Measurements from ENCODE around the gene GPR132. TPM values are rescaled to one million over a fixed set of nuclear protein-coding genes. Genes with fewer than 3 reads are reported as not detected.

Gene GPR132
- total RNA-seq, 1 donor from 2014 or later, result 9.1 TPM

DNA sequence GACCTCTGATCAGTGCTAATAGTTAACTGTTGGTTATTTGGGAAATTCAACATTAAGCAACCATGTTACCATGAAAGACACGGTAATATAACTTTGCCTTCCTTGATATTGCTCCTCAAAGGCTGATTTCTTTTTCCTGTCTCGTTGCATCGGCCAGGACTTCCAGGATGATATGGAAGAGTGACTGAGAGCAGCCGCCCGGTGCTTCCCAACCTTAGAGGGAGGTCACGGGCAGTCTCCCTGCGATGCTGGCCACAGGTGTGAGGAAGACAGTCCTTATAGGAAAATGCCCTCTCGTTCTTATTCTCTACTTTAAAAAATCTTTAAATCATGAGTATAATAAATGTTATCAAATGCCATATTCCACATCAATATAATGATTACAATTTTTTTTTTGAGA lies 33.1 kb upstream of the GPR132 start:
- no peaks in the 10 kb centered on the region for H3K9me3 ChIP-seq
- intact Hi-C loops (cut with DNase I), result loop anchor here (10.0 kb wide), 1 partner anchor 186 kb away; no protein-coding TSS in a partner anchor
- no peak overlapping the region for H3K4me3 ChIP-seq
- no peak for DNase-seq (ENCODE audit: extremely low spot score in 2 of 2)
- H3K4me1 ChIP-seq, result peaks cover 11% of the 10 kb centered on the region
- TF ChIP-seq, protein P1, sequence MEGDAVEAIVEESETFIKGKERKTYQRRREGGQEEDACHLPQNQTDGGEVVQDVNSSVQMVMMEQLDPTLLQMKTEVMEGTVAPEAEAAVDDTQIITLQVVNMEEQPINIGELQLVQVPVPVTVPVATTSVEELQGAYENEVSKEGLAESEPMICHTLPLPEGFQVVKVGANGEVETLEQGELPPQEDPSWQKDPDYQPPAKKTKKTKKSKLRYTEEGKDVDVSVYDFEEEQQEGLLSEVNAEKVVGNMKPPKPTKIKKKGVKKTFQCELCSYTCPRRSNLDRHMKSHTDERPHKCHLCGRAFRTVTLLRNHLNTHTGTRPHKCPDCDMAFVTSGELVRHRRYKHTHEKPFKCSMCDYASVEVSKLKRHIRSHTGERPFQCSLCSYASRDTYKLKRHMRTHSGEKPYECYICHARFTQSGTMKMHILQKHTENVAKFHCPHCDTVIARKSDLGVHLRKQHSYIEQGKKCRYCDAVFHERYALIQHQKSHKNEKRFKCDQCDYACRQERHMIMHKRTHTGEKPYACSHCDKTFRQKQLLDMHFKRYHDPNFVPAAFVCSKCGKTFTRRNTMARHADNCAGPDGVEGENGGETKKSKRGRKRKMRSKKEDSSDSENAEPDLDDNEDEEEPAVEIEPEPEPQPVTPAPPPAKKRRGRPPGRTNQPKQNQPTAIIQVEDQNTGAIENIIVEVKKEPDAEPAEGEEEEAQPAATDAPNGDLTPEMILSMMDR (IDR thresholded peaks at IDR 0.05), result no peak
- no peak for TF ChIP-seq POLR2AphosphoS5 (IDR thresholded peaks at IDR 0.05; ENCODE audit: insufficient read depth in 1 of 2, low read depth in 1 of 2)
- TF ChIP-seq POLR2A (IDR thresholded peaks at IDR 0.05), result no peak
- H3K36me3 ChIP-seq, result no peaks in the 10 kb centered on the region
- no peak overlapping the region for H3K27ac ChIP-seq
- H3K27me3 ChIP-seq, result no peaks in the 10 kb centered on the region

DNA sequence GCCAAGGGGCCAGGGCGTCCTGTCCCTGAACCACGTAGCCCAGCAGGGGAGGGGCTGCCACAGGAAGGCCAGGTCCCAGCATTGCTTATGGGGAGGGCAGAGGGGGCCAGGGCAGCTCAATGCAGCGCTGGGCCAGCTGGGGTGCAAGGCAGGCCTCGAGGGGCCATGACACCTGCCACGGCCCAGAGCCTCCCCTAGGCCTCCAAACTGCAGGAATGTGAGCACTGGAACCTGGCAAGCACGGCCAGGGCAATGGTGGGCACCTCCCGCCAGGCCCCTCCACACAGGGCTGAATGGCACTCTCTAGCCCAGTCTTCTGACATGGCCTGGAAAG lies 32.5 kb upstream of the GPR132 start:
- DNase-seq (ENCODE audit: extremely low spot score in 2 of 2), result no peak
- no peaks in the 10 kb centered on the region for H3K27me3 ChIP-seq
- H3K9me3 ChIP-seq, result no peaks in the 10 kb centered on the region
- intact Hi-C loops (cut with DNase I), result loop anchor here (10.0 kb wide), 1 partner anchor 187 kb away; no protein-coding TSS in a partner anchor
- no peaks in the 10 kb centered on the region for H3K36me3 ChIP-seq
- TF ChIP-seq POLR2A (IDR thresholded peaks at IDR 0.05) (no peak), POLR2AphosphoS5 (IDR thresholded peaks at IDR 0.05; ENCODE audit: insufficient read depth in 1 of 2, low read depth in 1 of 2) (no peak)
- TF ChIP-seq, protein P1 (IDR thresholded peaks at IDR 0.05), result no peak
- H3K4me3 ChIP-seq, result no peak overlapping the region
- H3K4me1 ChIP-seq, result peaks cover 14% of the 10 kb centered on the region
- H3K27ac ChIP-seq, result no peak overlapping the region

DNA sequence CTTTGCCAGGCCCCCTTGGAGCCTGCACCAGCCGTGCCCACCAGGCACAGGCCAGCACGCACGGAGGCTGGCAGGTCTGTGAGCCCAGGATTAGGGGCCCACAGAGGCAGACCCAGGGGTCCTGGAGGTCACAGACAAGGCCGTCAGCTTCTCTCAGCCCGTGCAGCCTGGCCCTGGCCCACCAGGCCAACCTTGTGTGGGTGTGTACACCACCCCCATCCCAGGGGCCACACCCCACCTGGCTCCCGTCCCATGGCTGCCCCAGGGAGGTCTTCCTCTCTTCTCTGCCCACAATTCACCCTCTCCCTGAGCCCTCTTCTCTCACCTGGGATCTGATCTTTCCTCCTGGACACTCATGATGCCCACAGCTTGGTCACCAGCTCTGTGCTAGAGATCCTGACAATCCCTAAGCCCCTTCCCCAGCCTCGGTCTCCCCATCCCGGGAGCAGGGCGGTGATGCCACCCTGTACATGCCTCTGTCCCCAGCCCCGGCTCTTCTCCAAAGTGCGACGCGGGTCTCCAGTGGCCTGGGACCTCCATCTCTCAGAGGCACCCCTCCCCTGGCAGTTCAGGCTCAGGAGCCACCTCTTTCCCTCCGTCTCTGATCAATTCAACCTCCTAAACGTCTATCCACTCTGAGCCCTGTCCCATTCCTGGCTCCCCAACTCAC lies 31.1 kb upstream of the GPR132 start:
- Histone ChIP-seq H3K4me3 (no peak overlapping the region), H3K4me1 (peaks cover 28% of the 10 kb centered on the region), H3K27ac (no peak overlapping the region), H3K36me3 (no peaks in the 10 kb centered on the region), H3K9me3 (no peaks in the 10 kb centered on the region), H3K27me3 (no peaks in the 10 kb centered on the region)
- intact Hi-C loops (cut with DNase I), result loop anchor here (10.0 kb wide), 1 partner anchor 188 kb away; no protein-coding TSS in a partner anchor
- no peak for TF ChIP-seq POLR2AphosphoS5 (IDR thresholded peaks at IDR 0.05; ENCODE audit: insufficient read depth in 1 of 2, low read depth in 1 of 2)
- no peak for TF ChIP-seq POLR2A (IDR thresholded peaks at IDR 0.05)
- TF ChIP-seq, protein P1 (IDR thresholded peaks at IDR 0.05), result no peak
- no peak for DNase-seq (ENCODE audit: extremely low spot score in 2 of 2)

DNA sequence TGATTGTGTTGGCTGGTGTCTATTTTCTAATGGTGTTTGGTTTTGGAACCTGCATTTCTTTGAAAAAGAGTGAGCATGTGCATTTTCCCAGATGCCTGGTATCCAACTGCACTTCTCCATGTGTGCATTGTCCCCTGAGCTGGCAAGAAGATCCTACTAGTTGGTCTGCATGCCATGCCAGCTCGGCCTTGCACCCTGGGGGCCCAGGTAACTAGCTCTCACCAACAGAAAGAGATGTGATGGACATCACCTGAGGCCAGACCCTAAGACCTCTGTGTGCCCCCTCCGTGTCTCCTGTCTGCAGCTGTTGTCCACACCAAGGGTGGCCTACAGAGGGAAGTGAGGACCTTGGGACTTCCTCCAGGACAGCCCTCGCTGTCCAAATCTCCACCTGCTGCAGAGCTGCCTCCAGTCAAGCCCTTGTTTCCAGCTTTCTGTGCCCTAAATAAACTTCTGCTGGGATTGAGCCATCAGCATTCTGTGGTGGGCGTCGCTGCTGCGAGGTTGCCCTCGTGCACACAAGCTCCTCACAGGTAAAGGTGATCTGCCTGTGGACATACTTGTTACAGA lies 30.1 kb upstream of the GPR132 start:
- H3K27me3 ChIP-seq, result no peaks in the 10 kb centered on the region
- no peak for DNase-seq (ENCODE audit: extremely low spot score in 2 of 2)
- H3K27ac ChIP-seq, result no peak overlapping the region
- H3K36me3 ChIP-seq, result no peaks in the 10 kb centered on the region
- intact Hi-C loops (cut with DNase I), result loop anchor here (10.0 kb wide), 1 partner anchor 189 kb away; no protein-coding TSS in a partner anchor
- no peaks in the 10 kb centered on the region for H3K9me3 ChIP-seq
- peaks cover 36% of the 10 kb centered on the region for H3K4me1 ChIP-seq
- no peak overlapping the region for H3K4me3 ChIP-seq
- TF ChIP-seq POLR2AphosphoS5 (IDR thresholded peaks at IDR 0.05; ENCODE audit: insufficient read depth in 1 of 2, low read depth in 1 of 2), result no peak
- TF ChIP-seq, protein P1 (IDR thresholded peaks at IDR 0.05), result no peak
- TF ChIP-seq POLR2A (IDR thresholded peaks at IDR 0.05), result no peak

Measured in vagina (tissue), 2 donors.